GM18505 (cell line): Measurements from ENCODE around the gene SNRNP35.
"Not testable (repeated sequence)": the region's sequence is repeated elsewhere in the genome, so short reads cannot be mapped to it uniquely, and the experiment has no call there.

Experiments used
- ATAC-seq: cut with Tn5 transposase; IDR thresholded peaks from one replicate; pipeline ENCODE4 v1.9.1; 2021; ENCODE audit not compliant: unreplicated experiment
- POLR2A ChIP-seq: IDR thresholded peaks from 4 replicates; pipeline ENCODE4 v1.6.1; 2011; ENCODE audit warnings: borderline replicate concordance; ENCODE audit not compliant: insufficient read depth, insufficient read length; ENCODE audit errors: extremely low read depth

SNRNP35 gene

DNA sequence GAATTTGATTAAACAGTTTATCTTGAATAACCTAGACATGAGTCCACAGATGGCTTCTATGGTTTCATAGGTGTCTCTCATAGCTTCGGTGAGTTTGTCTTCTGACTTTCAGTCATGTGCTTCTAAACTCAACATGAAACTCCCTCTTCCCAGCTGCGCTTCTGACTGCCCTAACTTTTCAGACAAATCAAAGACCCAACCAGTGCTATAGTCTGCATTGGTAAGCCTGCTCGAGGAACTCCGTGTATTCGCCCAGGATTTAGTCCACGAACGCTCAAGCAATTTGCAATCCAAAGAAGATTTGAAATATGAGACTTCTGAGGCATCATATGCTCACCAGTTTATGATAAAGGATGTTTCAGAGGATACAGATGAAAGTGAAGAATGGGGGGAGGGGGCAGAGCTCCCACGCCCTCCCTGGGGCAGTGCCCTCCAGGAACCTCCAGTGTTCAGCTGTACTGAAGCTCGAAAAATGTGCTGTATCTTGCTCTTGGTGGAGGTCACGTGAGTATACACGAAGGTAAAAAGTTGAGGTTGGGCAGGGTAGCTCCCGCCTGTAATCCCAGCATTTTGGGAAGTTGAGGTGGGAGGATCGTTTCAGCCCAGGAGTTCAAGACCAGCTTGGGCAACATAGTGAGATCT, 16.3 kb upstream of the SNRNP35 start:
- peak; percentile 54 for ATAC-seq
- peak; percentile 27 for TF ChIP-seq POLR2A

DNA sequence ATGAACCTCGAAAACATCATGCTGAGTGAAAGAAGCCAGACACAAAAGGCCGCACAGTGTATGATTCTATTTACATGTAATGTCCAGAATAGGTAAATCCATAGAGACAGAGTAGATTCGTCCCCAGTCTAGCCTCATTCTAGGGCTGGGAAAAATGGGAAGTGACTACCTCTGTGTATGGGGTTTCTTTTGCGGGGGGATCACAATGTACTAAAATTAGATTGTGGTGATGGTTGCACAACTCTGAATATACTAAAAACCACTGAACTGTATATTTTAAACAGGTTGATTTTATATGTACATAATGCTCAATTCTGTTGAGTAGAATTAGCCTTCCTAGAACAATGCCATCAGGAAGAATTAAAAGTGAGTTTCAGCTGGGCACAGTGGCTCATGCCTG, 15.2 kb upstream of the SNRNP35 start:
- no peak for TF ChIP-seq POLR2A
- no peak for ATAC-seq

DNA sequence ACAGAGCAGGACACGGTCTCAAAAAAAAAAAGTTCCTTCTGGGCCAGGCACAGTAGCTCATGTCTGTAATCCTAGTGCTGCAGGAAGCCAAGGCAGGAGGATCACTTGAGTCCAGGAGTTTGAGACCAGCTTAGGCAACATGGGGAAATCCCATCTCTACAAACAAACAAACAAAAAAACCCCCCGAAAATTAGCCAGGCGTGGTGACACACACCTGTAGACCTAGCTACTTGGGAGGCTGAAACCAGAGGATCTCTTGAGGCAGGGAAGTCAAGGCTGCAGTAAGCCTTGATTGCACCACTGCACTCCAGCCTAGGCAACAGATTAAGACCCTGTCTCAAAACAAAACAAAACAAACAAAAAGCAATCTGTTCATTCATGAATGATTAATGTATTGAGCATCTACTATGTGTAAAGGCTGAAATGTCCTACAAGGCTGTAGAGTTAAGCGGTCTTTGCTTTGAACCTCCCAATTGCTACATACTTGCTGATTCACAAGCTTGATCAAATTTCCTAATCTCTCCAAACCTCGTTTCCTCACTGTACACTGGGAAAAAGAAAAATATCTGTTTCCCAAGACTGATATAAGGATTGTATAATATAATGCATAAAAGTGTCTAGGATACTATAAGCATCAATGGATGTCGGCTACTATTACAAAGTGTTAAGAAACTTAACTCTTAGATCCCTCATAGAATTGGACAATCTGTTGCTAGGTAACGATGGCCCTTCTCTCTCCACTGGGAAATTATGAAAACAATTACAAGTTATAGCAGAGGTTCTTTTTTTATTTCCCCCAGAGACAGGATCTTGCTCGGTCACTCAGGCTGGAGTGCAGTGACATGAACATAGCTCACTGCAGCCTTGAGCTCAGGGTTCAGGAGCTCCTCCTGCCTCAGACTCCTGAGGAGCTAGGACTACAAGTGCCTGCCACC, 13.6 kb upstream of the SNRNP35 start:
- TF ChIP-seq POLR2A: no peak
- no peak for ATAC-seq

DNA sequence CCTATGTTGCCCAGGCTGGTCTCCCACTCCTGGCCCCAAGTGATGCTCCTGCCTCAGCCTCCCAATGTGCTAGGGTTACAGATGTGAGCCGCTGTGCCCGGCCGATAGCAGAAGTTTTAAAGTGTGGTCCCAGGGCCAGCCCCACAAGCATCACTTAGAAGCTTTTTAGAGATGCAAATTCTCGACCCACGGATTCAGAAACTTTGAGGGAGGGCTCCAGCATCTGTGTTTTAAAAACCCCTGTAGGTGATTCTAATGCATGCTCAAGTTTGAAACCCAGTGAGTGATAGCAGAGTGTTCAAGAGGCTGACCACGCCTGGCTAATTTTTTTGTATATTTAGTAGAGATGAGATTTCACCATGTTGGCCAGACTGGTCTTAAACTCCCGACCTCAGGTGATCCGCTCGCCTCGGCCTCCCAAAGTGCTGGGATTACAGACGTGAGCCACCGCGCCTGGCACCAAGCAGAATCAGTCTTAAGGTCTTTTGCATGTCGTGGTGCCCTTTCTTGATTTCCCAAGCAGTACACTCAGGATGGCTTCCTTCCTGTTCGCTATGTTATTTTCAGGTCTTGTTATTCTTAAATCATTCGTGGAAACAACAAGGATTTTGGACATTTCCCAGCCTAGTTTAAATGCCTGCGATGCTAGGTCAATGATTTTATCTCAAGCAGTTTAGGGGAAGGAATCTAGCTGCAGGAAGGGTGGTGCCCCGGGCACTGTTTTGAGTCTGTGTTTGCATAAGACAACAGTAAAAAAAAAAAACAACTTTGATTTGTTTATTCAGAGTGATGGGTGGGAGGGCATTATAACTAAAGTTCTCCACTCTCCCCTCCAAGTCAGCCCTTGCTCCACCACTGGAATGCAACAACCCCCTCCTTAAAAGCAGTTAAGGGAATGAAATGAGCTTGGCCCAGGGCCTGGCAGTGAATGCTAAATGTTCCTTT, 12.3 kb upstream of the SNRNP35 start:
- ATAC-seq: no peak
- TF ChIP-seq POLR2A: no peak

DNA sequence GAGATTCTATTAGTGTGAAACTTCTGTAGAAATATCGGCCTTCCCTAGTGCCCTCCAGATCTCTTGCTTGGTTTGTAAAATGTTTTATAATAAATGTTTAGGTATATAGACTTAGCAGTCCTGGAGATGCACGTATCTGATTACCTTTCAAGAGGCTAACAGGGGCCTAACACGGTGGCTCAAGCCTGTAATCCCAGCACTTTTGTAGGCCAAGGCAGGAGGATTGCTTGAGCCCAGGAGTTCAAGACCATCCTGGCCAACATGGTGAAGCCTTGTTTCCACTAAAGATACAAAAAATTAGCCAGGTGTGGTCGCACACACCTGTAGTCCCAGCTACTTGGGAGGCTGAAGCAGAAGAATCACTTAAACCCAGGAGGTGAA, 11.6 kb upstream of the SNRNP35 start:
- no peak for TF ChIP-seq POLR2A
- no peak for ATAC-seq

DNA sequence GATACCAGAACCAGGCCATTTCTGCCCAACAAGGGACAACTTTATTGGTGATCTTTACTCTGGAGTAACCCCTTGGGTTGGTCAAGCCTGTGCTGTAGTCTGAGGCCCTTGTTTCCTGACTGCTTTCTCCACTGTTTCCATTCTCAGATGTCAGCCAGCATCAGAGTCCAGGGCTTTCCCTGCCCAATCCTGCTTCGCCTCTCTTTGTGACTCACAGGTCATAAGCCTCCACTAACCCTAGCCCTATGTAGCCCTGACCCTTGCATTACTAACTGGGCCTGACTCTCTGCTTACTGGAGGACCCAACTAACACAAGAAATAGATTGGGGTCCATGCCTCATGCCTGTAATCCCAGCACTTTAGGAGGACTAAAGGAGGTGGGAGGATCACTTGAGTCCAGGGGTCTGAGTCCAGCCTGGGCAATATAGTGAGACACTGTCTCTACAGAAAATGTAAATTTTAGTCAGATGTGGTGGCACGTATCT, 8.6 kb upstream of the SNRNP35 start:
- no peak for TF ChIP-seq POLR2A
- ATAC-seq: no peak

DNA sequence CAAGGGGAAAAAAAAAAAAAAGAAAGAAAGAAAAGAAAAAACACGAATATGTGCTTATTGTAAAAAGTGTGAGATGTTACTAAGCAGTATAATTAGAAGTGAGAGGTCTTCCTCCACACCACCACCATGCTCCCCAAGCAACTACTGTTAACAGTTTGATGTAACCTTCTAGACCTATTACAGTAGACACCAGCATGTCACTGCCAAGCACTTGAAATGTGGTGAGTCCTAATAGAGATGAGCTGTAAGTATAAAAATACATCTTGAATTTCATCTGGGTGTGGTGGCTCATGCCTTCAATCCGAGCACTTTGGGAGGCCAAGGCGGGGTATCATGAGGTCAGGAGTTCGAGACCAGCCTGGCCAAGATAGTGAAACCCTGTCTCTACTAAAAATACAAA, 8.1 kb upstream of the SNRNP35 start:
- TF ChIP-seq POLR2A: no peak
- no peak for ATAC-seq

DNA sequence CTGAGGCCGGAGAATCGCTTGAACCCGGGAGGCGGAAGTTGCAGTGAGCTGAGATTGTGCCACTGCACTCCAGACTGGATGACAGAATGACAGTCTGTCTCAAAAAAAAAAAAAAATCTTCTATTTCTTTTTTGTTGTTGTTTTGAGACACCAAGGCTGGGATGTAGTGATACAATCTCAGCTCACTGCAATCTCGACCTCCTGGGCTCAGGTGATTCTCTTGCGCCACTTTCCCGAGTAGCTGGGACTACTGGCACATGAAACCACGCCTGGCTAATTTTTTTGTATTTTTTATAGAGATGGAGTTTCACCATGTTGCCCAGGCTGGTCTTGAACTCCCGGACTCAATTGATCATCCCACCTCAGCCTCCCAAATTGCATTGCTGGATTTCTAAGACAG, 7.3 kb upstream of the SNRNP35 start:
- no peak for ATAC-seq
- TF ChIP-seq POLR2A: no peak

DNA sequence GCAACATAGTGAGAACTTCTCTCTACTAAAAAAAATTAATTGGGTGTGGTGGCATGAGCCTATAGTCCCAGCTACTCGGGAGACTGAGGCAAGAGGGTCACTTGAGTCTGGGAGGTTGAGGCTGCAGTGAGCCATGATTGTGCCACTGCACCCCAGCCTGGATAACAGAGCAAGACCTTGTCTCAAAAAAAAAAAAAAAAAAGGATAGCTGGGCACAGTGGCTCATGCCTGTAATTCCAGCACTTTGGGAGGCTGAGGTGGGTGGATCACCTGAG, 5.7 kb upstream of the SNRNP35 start:
- ATAC-seq: not testable (repeated sequence)

DNA sequence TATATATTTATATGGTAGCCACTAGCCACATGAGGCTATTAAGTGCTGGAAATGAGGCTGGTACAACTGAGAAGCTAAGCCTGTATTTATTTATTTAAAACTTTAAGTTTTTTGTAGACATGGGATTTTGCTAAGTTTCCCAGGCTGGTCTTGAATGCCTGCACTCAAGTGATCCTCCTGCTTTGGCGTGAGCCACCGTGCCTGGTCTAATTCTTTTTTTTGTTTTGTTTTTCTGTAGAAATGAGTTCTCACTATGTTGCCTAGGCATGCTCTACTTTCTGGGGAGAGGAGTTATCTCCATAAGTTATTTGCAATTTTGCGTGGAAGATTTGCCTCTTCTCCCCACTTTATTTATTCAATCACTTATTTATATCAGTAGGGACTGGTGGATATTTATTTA, 4.8 kb upstream of the SNRNP35 start:
- no peak for TF ChIP-seq POLR2A
- ATAC-seq: no peak

DNA sequence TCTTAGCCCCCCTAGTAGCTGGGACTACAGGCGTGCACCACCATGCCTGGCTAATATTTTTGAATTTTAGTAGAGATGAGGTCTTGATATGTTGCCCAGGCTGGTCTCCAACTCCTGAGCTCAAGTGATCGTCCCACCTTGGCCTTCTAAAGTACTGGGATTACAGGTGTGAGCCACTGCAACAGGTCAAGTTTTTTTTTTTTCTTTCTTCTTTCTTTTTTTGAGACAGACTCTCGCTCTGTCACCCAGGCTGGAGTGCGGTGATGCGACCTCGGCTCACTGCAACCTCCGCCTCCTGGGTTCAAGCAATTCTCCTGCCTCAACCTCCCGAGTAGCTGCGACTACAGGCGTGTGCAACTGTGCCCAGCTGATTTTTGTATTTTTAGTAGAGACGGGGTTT, 5.2 kb downstream of the SNRNP35 start:
- not testable (repeated sequence) for ATAC-seq

DNA sequence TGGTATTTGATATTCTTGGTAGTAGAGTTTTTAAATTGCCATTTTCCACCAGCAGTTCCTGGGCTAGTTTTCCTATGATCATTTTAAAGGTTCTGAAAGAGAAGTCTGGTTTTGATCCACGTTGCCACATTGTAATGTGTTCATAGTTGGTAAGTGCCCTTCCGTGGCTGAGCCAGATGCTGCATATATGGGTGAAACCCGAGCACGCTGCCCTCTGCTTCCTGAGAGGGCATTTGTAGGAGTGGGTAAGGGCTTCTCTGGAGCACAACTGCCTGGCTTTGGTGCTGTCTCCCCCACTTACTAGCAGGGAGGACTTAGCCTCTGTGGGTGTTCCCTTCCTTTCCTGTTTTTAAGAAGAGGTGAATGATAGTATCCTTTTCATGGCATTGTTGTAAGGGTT, 7.1 kb downstream of the SNRNP35 start:
- ATAC-seq: no peak
- no peak for TF ChIP-seq POLR2A

DNA sequence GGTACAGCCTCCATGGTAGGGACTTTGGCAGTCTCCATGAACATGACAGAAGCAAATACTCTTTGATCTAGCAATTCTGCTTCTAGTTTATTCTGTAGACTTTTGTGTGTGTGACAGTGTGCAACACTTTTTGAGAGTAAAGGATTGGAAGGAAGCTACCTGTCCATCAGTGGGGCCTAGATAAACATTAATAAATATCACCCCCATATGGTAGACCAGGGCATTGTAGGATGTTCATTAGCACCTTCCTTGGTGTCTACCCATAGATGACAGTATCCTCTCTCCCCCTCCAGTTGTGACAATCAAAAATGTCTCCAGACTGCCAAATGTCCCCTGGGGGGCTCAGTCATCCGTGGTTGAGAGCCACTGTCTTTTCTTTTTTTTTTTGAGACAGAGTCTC, 10.8 kb downstream of the SNRNP35 start:
- ATAC-seq: no peak

More for the DNA sequence above, 10.8 kb downstream of the SNRNP35 start:
- no peak for TF ChIP-seq POLR2A
